ENCODE data around the gene CTCFL.

- TF ChIP-seq EZH2 (IDR thresholded peaks at IDR 0.05; ENCODE audit: insufficient read depth, poor library complexity, severe bottlenecking), result no peak
- no peak for TF ChIP-seq EZH2phosphoT487 (IDR thresholded peaks at IDR 0.05; ENCODE audit: insufficient read depth, low read depth)
These were observed 23.2 kb downstream of the CTCFL start for GRCh38 chr20:57501461-57502335.

All from GM23248 (cell line).